ENCODE results near the gene TIMP2. TPM values are rescaled to one million over a fixed set of nuclear protein-coding genes. Genes with fewer than 3 reads are reported as not detected.

The TIMP2 gene
- total and polyA plus RNA-seq, 9 donors, result 94.8 to 309 (median 201) TPM

DNA sequence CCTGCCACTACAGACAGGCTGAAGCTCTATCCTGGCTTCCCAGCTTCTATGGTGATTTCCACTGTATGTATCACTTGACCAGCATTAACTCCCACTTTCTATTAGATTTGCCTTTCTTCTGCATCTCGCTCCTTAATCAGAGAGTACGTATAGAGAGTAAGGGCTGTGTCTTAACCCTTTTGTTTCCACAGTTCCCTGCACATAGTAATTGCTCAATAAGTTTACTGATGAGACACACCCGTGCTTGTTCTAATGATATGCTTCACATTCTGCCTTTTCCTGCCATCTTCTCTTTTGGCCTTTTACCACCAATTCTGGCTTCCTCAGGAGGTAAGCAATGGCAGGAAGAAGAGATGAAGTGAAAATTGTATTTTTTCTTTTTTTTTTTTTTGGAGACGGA is 64.0 kb downstream of the TIMP2 start:
- Histone ChIP-seq H3K4me3 (ENCODE audit: low read length) (no peak overlapping the region), H3K27ac (ENCODE audit: low read length) (no peak overlapping the region), H3K4me1 (ENCODE audit: control insufficient read depth, insufficient read depth, low read length) (peaks cover 4% of the 10 kb centered on the region), H3K36me3 (ENCODE audit: control insufficient read depth, insufficient read depth, low read length) (peaks cover 33% of the 10 kb centered on the region), H3K9me3 (replicated peaks; ENCODE audit: control insufficient read depth, low read depth, low read length) (no peaks in the 10 kb centered on the region), H3K27me3 (ENCODE audit: control insufficient read depth, insufficient read depth, low read length) (no peaks in the 10 kb centered on the region)
- WGBS (ENCODE audit: insufficient coverage), result no CpG with 5 or more reads among the region's 4 CpGs
- DNase-seq, result no peak

DNA sequence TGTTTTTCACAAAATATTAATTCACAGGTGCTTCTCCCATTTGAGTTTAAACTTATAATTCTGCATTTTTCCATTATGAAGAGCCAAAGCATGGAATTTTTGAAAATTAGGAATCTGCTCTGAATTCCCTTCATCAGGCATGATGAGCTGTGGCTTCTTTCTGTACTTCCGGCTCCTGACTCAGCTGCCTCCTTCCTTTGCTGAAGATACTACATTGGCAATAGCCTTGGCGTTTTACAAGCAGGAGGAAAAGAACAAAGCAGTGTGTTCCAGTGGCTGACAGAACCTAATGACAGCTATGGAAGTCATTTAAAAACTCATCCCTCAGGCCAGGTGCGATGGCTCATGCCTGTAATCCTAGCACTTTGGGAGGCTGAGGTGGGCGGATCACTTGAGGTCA is 66.1 kb downstream of the TIMP2 start:
- Histone ChIP-seq H3K9me3 (replicated peaks; ENCODE audit: control insufficient read depth, low read depth, low read length) (no peaks in the 10 kb centered on the region), H3K4me3 (ENCODE audit: low read length) (no peak overlapping the region), H3K27me3 (ENCODE audit: control insufficient read depth, insufficient read depth, low read length) (no peaks in the 10 kb centered on the region), H3K36me3 (ENCODE audit: control insufficient read depth, insufficient read depth, low read length) (peaks cover 51% of the 10 kb centered on the region), H3K4me1 (ENCODE audit: control insufficient read depth, insufficient read depth, low read length) (no peaks in the 10 kb centered on the region), H3K27ac (ENCODE audit: low read length) (no peak overlapping the region)
- 83% methylated on average over 2 of the region's 4 CpGs for WGBS (ENCODE audit: insufficient coverage)
- DNase-seq, result no peak

DNA sequence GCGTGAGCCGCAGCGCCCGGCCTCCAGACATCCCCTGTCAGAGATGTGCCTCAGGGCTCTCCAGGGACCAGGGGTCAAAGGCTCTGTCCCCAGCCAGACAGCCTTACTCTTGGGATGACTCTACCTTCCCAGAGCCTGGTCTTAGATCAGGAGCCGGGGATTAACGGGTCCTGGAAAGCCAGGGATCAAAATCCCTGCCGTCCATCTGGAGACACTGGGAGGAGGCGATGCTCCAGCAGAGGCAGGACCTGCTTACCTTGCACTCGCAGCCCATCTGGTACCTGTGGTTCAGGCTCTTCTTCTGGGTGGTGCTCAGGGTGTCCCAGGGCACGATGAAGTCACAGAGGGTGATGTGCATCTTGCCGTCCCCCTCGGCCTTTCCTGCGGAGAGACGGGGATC is 67.9 kb downstream of the TIMP2 start:
- H3K27me3 ChIP-seq (ENCODE audit: control insufficient read depth, insufficient read depth, low read length), result no peaks in the 10 kb centered on the region
- peaks cover 50% of the 10 kb centered on the region for H3K36me3 ChIP-seq (ENCODE audit: control insufficient read depth, insufficient read depth, low read length)
- H3K4me1 ChIP-seq (ENCODE audit: control insufficient read depth, insufficient read depth, low read length), result no peaks in the 10 kb centered on the region
- no peak overlapping the region for H3K27ac ChIP-seq (ENCODE audit: low read length)
- no peak overlapping the region for H3K4me3 ChIP-seq (ENCODE audit: low read length)
- 87% methylated on average over 14 of the region's 14 CpGs for WGBS (ENCODE audit: insufficient coverage)
- DNase-seq, result no peak
- H3K9me3 ChIP-seq (replicated peaks; ENCODE audit: control insufficient read depth, low read depth, low read length), result no peaks in the 10 kb centered on the region

DNA sequence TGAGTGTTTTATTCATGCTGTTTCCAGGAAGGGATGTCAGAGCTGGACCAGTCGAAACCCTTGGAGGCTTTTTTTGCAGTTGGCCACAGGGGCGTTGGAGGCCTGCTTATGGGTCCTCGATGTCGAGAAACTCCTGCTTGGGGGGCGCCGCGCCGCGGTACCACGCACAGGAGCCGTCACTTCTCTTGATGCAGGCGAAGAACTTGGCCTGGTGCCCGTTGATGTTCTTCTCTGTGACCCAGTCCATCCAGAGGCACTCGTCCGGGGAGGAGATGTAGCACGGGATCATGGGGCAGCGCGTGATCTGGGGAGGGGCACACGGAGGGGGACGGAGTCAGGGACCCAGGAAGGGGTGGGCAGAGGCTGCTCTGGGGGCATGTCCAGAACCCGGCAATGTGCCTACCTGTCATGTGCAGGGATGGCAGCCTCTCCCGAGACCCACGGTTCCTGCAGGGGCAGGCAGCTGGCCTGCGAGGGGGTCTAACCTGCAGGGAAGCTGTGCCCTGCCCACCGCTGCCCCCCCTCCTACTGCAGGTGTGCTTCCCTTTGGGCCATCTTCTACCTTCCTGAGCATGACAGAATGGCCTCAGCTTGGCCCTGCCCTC is 69.5 kb downstream of the TIMP2 start:
- H3K36me3 ChIP-seq (ENCODE audit: control insufficient read depth, insufficient read depth, low read length), result peaks cover 42% of the 10 kb centered on the region
- H3K9me3 ChIP-seq (replicated peaks; ENCODE audit: control insufficient read depth, low read depth, low read length), result no peaks in the 10 kb centered on the region
- 89% methylated on average over 25 of the region's 25 CpGs for WGBS (ENCODE audit: insufficient coverage)
- no peak for DNase-seq
- no peaks in the 10 kb centered on the region for H3K27me3 ChIP-seq (ENCODE audit: control insufficient read depth, insufficient read depth, low read length)
- no peak overlapping the region for H3K4me3 ChIP-seq (ENCODE audit: low read length)
- H3K4me1 ChIP-seq (ENCODE audit: control insufficient read depth, insufficient read depth, low read length), result no peaks in the 10 kb centered on the region
- H3K27ac ChIP-seq (ENCODE audit: low read length), result no peak overlapping the region

DNA sequence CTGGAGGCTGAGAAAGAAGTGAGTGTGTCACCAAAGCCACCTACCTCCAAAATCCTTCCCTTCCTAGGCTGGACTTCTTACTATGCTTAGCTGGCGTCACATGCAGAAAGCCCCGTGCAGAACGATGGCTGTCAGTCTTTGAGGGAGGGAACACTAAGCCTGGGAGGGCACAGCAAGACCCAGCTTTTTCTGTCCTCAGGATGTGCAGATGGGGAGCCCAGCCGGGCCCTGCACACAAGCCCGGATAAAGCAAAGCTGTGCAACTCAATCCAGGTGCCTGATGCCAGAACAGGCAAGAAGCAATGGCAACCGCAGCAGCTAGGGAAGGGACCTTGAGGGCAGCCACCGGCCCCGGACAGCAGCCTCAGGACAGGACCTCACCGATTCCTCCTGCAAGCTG is 70.7 kb downstream of the TIMP2 start:
- Histone ChIP-seq H3K36me3 (ENCODE audit: control insufficient read depth, insufficient read depth, low read length) (peaks cover 42% of the 10 kb centered on the region), H3K9me3 (replicated peaks; ENCODE audit: control insufficient read depth, low read depth, low read length) (no peaks in the 10 kb centered on the region), H3K4me3 (ENCODE audit: low read length) (no peak overlapping the region), H3K27ac (ENCODE audit: low read length) (no peak overlapping the region), H3K27me3 (ENCODE audit: control insufficient read depth, insufficient read depth, low read length) (no peaks in the 10 kb centered on the region), H3K4me1 (ENCODE audit: control insufficient read depth, insufficient read depth, low read length) (no peaks in the 10 kb centered on the region)
- DNase-seq, result no peak
- 72% methylated on average over 5 of the region's 9 CpGs for WGBS (ENCODE audit: insufficient coverage)

DNA sequence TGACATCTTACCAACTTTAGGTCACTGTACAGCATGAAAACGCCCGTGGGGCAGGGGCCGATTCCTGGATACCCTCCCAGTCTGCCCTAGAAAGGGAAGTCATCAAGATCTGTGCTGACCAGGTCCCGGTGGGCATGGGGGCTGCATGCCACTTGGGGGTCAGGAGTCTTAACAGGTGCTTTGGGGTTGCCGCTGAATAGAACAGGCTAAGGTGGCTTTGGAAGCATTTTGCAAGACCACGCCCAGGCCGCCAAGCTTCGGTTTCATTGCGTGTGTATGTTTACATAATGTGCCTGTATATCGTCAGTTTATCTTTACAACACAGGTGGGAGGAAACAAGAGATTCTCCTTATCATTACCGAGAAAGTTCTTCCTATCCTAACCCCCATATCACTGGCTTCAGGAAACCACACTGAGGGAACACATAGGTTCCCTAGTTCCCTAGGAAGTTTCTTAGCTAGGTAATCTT is 71.2 kb downstream of the TIMP2 start:
- H3K36me3 ChIP-seq (ENCODE audit: control insufficient read depth, insufficient read depth, low read length), result peaks cover 42% of the 10 kb centered on the region
- no peak for DNase-seq
- WGBS (ENCODE audit: insufficient coverage), result 86% methylated on average over 5 of the region's 11 CpGs
- no peaks in the 10 kb centered on the region for H3K4me1 ChIP-seq (ENCODE audit: control insufficient read depth, insufficient read depth, low read length)
- no peak overlapping the region for H3K4me3 ChIP-seq (ENCODE audit: low read length)
- no peaks in the 10 kb centered on the region for H3K9me3 ChIP-seq (replicated peaks; ENCODE audit: control insufficient read depth, low read depth, low read length)
- no peaks in the 10 kb centered on the region for H3K27me3 ChIP-seq (ENCODE audit: control insufficient read depth, insufficient read depth, low read length)
- no peak overlapping the region for H3K27ac ChIP-seq (ENCODE audit: low read length)

DNA sequence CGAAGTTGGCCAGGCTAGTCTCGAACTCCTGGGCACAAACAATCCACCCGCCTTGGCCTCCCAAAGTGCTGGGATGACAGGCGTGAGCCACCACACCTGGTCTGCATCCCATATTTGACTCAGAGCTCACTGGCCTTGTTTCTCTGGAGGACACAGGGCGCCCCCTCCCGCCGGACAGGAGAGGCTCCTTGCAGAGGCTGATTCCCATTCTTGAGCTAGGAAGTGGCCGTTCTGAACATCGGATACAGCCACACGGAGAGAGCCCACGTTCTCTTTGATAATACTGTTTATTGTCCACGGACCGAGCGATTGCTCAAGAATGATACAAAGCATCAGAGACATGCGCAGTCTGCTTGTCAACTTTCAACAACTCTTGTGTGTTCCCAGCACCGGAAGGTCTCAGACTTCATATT is 72.5 kb downstream of the TIMP2 start:
- H3K4me1 ChIP-seq (ENCODE audit: control insufficient read depth, insufficient read depth, low read length), result no peaks in the 10 kb centered on the region
- H3K4me3 ChIP-seq (ENCODE audit: low read length), result no peak overlapping the region
- no peaks in the 10 kb centered on the region for H3K9me3 ChIP-seq (replicated peaks; ENCODE audit: control insufficient read depth, low read depth, low read length)
- H3K36me3 ChIP-seq (ENCODE audit: control insufficient read depth, insufficient read depth, low read length), result peaks cover 42% of the 10 kb centered on the region
- DNase-seq, result no peak
- no peaks in the 10 kb centered on the region for H3K27me3 ChIP-seq (ENCODE audit: control insufficient read depth, insufficient read depth, low read length)
- no peak overlapping the region for H3K27ac ChIP-seq (ENCODE audit: low read length)
- WGBS (ENCODE audit: insufficient coverage), result 93% methylated on average over 16 of the region's 16 CpGs

DNA sequence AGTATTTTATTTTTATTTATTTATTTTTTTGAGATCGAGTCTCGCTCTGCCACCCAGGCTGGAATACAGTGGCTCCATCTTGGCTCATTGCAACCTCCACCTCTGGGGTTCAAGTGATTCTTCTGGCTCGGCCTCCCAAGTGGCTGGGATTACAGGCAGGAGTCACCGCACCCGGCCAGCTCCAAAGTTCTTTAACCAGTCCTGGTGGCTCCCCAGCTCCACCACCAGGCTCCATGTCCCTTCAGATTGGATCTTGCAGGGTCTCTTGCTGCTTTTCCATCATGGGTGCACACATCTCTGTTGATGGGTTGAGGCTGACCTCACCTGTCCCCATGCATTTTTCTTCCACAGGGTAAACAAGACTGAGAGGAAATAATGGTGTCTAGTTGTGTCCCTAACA is 76.2 kb downstream of the TIMP2 start:
- H3K36me3 ChIP-seq (ENCODE audit: control insufficient read depth, insufficient read depth, low read length), result peaks cover 9% of the 10 kb centered on the region
- no peaks in the 10 kb centered on the region for H3K4me1 ChIP-seq (ENCODE audit: control insufficient read depth, insufficient read depth, low read length)
- H3K4me3 ChIP-seq (ENCODE audit: low read length), result no peak overlapping the region
- no peak overlapping the region for H3K27ac ChIP-seq (ENCODE audit: low read length)
- 87% methylated on average over 4 of the region's 5 CpGs for WGBS (ENCODE audit: insufficient coverage)
- H3K27me3 ChIP-seq (ENCODE audit: control insufficient read depth, insufficient read depth, low read length), result no peaks in the 10 kb centered on the region
- no peaks in the 10 kb centered on the region for H3K9me3 ChIP-seq (replicated peaks; ENCODE audit: control insufficient read depth, low read depth, low read length)
- DNase-seq, result no peak

DNA sequence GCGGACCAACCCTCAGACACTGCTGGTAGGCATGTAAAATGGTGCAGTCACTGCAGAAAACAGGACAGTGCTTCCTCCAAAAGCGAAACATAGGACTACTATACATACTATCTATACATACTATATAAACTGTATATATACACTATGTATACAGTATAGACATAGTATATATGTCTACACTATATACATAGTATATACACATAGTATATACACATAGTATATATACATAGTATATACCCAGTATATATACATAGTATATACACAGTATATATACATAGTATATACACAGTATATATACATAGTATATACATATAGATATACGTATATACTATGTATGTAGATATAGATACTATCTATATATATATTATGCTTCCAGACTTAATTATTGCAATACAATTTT is 78.1 kb downstream of the TIMP2 start:
- H3K27ac ChIP-seq (ENCODE audit: low read length), result no peak overlapping the region
- H3K27me3 ChIP-seq (ENCODE audit: control insufficient read depth, insufficient read depth, low read length), result no peaks in the 10 kb centered on the region
- no peaks in the 10 kb centered on the region for H3K36me3 ChIP-seq (ENCODE audit: control insufficient read depth, insufficient read depth, low read length)
- H3K9me3 ChIP-seq (replicated peaks; ENCODE audit: control insufficient read depth, low read depth, low read length), result no peaks in the 10 kb centered on the region
- no peak overlapping the region for H3K4me3 ChIP-seq (ENCODE audit: low read length)
- no peaks in the 10 kb centered on the region for H3K4me1 ChIP-seq (ENCODE audit: control insufficient read depth, insufficient read depth, low read length)
- no CpG with 5 or more reads among the region's 3 CpGs for WGBS (ENCODE audit: insufficient coverage)
- DNase-seq, result no peak

DNA sequence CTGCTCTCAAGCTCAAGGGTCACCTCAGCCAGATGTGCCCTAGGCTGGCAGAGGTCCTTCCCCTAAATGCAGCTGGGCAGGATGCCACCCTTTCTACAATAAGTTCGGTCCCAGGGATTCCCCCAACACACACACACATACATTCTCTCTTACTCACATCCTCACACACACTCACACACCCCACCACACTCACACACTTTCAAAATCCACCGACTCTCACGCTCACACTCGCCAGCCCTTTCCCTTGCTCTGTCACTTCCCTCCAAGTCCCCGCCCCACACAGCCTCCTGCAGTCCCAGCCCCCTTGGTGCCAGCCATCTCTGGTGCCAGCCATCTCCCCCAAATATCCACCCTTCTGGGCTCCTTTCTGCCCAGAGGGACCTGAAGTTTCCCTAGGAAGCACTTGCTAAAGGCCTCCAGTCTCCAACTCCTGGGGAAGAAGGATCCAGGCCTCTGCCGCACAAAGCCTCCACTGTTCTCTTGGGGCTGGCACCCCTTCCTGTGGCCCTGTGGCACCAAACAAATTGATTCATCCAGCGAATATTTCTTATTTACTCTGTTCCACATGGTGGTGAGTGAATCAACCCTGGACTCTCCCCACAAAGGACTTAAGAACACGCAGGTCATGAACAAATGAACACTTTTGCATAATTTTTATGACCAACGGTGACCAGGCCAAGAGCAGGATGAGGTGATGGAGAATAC is 80.7 kb downstream of the TIMP2 start:
- Histone ChIP-seq H3K36me3 (ENCODE audit: control insufficient read depth, insufficient read depth, low read length) (no peaks in the 10 kb centered on the region), H3K27ac (ENCODE audit: low read length) (no peak overlapping the region), H3K4me3 (ENCODE audit: low read length) (no peak overlapping the region), H3K27me3 (ENCODE audit: control insufficient read depth, insufficient read depth, low read length) (no peaks in the 10 kb centered on the region), H3K9me3 (replicated peaks; ENCODE audit: control insufficient read depth, low read depth, low read length) (no peaks in the 10 kb centered on the region), H3K4me1 (ENCODE audit: control insufficient read depth, insufficient read depth, low read length) (peaks cover 10% of the 10 kb centered on the region)
- 78% methylated on average over 7 of the region's 9 CpGs for WGBS (ENCODE audit: insufficient coverage)
- no peak for DNase-seq
